HG03060 (cell line): Measurements from ENCODE around the gene RSPH3.
"Not testable (repeated sequence)": the region's sequence is repeated elsewhere in the genome, so short reads cannot be mapped to it uniquely, and the experiment has no call there.

ENCODE experiments used
- ATAC-seq: cut with Tn5 transposase; IDR thresholded peaks from one replicate; pipeline ENCODE4 v1.9.1; 2021; ENCODE audit warnings: low read depth, moderate number of reproducible peaks; ENCODE audit not compliant: unreplicated experiment

RSPH3 gene

DNA sequence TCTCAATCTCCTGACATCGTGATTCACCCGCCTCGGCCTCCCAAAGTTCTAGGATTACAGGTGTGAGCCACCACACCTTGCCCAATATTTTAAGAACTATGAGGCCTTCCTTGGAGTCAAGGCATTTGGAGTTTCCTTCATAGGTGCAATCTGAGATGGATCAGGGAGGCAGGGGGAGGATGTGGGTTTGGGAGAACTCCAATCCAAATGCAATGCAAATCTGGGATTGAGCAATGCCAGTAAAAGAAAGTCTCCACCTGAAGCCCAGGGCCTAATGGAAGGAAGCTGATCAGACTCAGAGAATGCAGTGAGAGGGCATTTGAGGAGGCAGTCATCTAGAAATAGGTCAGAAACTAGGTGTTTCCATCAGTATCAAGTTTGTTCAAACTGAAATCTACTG, 21.2 kb downstream of the RSPH3 start:
- no peak for ATAC-seq

DNA sequence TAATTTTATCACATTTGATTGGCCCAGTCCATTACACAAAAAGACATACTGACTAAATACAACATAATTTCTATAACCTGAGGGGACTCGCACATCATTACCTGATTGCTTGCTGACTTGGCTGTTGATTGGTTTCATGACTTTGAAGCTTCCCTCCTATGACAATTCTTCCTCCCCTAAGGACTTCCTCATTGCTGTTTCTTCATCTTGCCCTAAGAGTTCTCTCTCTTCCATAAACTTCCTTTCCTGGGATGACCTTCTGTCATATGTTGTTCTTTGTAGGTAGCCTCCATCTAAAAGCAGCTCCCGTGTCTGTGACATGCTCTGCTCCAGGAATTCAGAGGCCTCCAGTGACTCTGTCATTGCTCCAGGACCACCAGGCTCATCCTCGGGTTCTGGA, 22.6 kb downstream of the RSPH3 start:
- no peak for ATAC-seq

DNA sequence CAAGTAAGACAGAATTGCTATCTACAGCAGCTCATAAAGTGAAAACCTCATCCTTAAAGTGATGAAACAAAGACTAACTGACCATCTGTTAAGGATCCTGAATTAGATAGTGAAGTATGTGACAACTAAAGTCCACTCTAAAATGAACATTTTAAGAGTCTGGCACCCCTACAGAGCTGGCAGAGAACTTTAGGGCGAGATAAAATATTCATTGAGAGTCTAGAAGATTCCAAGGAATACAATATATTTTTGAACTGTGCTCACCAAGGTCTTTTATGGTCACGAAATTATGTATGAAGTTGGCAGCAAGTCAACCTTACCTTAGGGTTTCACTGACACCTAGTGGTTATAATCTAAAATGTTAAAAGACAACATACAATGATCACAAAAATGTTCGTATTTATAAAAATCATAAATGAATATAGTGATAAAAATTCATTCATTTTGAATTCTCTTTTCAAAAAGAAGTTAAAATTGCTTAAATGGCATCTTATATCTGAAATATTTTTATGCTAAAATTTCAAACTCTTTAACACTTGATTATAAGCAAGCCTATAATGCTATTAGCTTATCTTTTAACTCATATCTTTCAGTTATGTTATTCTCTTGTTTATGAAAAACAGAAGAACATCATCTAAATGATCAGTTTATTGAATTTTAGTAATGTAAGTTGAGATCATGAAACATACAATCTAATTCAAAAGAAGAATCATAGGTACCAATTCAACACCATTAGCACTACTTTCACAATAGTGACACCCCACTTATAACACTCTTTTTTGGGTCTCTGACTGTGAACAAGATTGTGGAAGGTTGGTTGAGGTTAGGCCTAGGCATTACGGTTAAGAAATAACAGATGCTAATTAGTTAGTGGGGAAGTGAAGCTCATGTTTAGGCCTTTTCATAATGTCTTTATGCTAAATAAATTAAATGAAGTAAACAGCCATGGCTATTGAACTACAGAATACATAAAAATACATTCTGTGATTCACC, 27.5 kb downstream of the RSPH3 start:
- no peak for ATAC-seq

DNA sequence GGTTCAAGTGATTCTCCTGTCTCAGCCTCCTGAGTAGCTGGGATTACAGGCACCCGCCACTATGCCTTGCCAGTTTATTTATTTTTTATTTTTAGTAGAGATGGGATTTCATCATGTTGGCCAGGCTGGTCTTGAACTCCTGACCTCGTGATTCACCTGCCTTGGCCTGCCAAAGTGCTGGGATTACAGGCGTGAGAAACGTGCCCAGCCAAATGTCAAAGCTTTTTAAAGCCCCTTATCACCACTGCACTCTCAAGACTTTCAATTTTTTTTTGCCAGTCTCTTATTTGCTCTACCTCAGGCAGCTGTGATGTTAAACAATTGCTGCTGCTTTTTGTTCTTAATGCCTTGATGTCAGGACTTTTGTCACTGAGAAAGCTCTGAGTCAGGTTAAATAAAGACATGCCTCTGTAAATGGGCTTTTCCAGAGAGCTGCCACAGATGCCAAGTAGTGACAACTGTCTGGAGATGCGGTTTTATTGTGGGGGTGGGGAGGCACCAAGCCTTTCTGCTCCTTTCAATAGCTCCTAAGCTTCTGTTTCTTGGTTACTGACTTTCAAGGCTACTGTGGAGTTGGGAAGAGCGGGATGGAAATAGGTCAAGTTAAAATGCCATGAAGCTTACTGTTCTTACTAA, 29.2 kb downstream of the RSPH3 start:
- ATAC-seq = no peak

DNA sequence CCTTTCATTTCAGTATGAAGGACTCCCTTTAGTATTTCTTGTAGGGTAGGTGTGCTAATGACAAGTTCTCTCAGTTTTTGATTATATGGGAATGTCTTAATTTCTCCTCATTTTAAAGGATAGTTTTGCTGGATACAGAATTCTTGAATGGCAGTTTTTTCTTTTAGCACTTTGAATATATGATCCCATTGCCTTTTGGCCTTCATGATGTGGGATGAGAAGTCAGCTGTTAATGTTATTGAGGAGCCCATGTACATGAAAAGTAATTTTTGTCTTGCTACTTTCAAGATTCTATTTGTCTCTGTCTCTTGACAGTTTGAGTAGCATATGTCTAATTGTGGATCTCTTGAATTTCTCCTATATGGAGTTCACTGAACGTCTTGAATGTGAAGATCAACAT, 30.9 kb downstream of the RSPH3 start:
- ATAC-seq = no peak

DNA sequence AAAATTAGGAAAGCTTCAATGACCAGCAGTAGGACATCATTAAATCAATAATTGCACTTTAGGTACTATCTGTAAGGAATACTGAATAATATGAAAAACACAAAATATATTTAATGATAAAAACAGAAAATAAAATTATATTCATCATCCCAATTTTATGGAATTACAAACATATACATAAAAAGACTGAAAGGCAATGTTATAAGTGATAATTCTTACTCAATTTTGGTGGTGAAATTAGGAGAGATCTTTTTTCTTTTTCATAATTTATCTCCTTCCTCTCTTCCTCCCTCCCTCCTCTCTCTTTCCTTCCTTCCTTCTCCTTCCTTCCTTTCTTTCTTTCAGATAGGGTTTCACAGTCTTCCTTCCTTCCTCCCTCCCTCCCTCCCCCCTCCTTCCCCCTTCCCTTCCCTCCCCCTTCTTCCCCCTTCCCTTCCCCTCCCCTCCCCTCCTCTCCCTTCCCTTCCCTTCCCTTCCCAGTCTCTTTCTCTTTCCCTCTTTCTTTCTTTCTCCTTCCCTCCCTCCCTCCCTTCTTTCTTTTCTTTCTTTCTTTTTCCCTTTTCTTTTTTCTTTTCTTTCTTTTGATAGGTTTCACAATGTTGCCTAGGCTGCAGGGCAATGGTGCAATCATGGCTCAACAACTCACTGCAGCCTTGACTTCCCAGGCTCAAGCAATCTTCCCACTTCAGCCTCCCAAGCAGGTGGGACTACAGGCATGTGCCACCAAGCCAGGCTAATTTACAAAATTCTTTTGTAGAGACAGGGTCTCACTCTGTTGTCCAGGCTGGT, 36.8 kb downstream of the RSPH3 start:
- ATAC-seq = no peak

DNA sequence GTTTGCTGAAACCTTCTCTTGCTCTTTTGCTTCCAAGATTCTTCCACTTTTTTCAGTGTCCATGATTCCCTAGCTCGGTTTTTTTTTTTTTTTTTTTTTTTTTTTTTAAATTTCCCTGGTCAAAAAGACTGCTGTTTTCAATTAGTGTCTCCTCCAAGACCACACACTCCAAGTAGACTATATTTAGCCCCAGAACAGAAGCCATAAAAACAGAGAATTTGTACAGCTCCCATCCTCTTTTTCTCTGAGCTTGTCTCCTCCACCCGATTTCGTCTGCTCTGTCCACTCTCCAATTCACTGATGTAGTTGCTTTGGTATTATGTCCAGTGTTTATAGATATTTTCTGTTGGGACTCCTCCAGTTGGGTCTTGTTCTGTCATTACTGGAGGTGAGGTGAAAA, 37.6 kb downstream of the RSPH3 start:
- ATAC-seq = no peak

DNA sequence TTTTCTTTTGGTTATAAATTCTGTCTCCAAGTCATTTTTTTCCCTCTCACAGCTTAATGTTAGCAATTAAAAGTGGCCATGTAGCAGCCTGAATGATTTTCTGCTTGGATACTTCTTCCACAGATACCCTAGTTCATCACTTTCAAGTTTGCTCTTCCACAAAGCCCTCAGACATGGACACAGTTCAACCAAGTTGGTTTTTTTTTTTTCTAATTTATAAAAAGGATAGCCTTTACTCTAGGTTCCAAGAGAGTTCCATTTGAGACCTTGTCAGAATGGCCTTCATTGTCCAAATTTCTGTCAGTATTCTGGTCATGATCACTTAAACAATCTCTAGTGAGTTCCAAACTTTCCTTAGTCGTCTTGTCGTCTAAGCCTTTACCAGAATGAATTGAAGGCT, 40.0 kb downstream of the RSPH3 start:
- ATAC-seq = no peak

DNA sequence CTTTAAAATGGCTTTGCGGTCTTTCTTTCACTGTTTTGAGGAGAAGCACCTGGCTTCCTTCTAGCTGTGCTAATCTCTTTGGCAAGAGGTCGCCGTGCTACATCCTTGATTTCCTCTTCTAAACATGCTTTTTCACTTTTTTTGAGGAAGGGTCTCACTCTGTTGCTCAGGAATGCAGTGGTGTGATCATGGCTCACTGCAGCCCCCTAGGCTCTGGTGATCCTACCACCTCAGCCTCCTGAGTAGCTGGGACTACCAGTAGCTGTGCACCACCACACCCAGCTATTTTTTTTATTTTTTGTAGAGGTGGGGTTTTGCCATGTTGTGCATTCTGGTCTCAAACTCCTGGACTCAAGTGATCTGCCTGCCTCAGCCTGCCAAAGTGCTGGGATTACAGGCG, 40.5 kb downstream of the RSPH3 start:
- ATAC-seq = no peak

DNA sequence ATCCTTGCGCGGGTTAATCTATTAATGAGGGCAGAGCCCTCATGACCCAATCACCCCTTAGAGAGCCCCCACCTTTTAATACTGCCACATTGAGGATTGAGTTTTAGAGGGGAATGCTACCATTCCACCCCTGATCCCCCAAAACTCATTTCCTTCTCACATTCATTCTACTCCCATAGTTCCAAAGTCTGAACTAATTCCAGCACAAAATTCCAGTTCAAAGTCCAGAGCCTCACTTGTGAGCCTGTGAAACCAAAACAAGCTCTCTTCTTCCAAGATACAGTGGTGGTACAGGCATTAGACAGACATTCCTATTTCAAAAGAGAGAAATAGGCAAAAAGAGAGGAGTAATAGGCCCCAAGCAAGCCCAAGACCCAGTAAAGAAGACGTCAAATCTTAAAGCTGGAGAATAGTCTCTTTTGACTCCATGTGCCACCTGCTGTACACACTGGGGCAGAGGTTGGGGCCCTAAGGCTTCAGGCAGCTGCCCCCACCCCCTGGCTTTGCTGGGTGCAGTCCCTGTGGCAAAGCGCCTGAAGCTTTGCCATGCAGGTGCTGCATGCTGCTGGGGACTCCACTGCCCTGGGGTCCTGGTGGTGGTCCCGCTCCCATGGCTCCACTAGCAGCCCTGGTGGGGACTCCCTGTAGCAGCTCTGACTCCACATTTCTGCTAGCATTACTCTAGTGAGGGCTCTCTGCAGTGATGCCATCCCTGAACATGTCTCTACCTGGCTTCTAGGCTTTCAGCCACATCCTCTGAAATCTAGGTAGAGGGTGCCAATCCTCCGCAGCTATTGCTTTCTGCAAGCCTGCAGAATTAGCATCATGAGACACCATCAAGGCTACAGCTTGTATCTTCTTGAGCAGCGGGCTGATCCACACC, 41.3 kb downstream of the RSPH3 start:
- ATAC-seq = no peak

DNA sequence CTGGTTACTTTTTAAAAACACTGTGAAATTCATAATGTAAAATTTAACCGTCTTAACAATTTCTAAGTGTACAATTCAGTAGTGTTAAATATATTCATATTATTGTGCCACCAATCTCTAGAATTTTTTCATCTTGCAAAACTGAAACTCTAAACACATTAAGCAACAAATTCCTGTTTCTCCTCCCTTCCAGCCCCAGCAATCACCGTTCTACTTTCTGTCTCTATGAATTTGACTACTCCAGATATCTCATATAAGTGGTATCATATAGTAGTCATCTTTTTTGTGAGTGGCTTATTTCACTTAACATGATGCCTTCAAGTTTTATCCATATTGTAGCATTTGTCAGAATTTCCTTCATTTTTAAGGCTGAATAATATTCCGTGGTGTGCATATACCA, 44.7 kb downstream of the RSPH3 start:
- ATAC-seq = no peak

DNA sequence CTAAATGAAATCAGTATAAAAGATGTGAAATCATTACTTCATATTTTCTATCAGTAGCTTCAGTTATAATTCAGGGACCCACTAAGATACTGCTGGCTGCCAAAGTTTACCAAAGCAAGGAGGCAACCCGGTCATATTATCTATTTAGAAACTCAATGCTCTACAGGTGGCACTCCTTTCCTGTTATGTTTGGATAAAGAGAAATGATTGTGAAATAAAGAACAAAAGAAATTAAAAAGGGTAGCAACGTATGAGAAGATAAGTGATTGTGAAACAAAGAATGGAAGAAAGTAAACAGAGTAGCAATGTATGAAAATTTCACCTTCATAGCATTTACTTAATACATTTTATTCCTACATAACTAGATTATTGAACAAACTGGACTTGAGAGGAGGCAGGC, 45.2 kb downstream of the RSPH3 start:
- no peak for ATAC-seq

DNA sequence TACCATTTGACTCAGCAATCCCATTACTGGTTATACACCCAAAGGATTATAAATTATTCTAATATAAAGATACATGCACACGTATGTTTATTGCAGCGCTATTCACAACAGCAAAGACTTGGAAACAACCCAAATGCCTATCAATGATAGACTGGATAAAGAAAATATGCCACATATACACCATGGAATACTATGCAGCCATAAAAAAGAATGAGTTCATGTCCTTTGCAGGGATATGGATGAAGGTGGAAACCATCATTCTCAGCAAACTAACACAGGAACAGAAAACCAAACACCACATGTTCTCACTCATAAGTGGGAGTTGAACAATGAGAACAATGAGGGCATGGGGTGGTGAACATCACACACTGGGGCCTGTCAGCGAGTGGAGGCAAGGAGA, 48.0 kb downstream of the RSPH3 start:
- not testable (repeated sequence) for ATAC-seq

DNA sequence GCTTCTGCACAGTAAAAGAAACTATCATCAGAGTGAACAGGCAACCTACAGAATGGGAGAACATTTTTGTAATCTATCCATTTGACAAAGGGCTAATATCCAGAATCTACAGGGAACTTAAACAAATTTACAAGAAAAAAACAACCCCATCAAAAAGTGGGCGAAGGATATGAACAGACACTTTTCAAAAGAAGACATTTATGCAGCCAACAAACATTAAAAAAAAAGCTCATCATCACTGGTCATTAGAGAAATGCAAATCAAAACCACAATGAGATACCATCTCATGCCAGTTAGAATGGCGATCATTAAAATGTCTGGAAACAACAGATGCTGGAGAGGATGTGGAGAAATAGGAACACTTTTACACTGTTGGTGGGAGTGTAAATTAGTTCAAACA, 48.4 kb downstream of the RSPH3 start:
- not testable (repeated sequence) for ATAC-seq

DNA sequence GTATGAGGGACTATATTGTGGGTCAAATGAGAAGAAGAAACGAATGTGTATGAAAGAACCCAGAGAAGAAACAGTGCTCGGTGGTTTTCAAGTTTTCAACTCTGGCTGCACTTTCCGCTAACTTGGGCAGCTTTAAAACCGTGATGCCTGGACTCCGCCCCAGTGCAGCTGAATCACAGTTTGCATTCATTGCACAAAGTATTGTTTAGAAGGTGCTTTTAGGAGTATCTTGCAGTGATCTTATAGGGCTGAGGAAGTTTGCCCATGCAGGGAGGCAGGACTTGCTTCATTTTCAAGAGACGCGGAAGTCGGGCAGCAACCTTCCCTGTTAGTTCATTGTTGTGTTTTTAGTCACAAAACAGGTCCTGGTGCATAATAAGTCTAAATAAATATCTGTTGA, 52.7 kb downstream of the RSPH3 start:
- ATAC-seq = no peak

DNA sequence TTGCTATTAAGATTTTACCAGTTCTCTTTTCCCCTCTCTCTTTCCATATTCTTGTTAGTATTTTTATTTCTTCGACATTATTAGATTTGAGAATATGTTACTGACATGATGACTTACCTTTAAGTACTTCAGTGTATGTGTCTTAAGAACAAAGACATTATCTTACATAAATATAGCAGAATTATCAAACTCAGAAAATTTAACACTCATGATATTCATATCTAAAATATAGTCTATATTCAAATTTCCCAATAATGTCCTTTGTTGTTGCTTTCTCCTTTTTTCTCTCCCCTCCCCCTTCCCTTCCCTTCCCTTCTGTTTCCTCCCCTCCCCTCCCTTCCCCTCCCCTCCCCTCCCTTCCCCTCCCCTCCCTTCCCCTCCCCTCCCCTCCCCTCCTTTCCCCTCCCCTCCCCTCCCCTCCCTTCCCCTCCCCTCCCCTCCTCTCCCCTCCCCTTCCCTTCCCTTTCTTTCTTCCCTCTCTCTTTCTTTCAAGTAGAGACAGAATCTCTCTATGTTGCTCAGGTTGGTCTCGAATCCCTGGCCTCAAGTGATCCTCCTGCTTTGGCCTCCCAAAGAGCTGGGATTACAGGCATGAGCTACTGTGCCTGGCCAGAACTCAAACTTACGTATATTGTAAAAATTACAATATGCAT, 56.5 kb downstream of the RSPH3 start:
- no peak for ATAC-seq

DNA sequence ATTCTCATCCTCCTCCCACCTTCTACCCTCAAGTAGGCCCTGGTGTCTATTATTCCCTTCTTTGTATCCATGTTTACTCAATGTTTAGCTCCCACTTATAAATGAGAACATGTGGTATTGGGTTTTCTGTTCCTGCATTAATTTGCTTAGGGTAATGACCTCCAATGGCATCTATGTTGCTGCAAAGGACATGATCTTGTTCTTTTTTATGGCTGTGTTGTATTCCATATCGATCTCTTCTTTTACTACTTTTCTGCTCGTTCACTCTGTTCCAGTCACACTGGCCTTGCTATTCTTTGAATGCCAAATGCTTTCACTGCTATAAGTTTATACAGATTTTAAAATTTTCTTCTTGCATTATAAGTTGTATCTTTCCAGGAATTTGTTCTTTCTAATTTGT, 57.7 kb downstream of the RSPH3 start:
- ATAC-seq = no peak

DNA sequence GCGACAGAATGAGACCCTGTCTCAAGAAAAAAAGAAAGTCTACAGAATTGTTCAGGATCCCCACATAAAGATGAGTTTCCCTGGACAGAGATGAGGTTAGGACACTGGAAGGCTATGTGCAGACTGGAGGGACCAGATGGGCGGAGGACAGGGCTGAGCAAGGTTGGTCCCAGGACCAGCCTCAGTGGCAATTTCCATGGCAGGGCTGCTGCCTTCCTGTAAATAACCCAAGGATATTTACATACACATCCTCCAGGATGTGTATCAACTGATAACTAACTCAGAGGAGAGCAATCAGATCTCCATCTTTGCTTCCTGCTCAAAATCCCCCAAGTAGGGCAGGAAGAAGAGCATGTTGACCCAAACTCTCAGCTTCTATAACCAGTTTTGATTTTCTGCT, 58.8 kb downstream of the RSPH3 start:
- no peak for ATAC-seq

DNA sequence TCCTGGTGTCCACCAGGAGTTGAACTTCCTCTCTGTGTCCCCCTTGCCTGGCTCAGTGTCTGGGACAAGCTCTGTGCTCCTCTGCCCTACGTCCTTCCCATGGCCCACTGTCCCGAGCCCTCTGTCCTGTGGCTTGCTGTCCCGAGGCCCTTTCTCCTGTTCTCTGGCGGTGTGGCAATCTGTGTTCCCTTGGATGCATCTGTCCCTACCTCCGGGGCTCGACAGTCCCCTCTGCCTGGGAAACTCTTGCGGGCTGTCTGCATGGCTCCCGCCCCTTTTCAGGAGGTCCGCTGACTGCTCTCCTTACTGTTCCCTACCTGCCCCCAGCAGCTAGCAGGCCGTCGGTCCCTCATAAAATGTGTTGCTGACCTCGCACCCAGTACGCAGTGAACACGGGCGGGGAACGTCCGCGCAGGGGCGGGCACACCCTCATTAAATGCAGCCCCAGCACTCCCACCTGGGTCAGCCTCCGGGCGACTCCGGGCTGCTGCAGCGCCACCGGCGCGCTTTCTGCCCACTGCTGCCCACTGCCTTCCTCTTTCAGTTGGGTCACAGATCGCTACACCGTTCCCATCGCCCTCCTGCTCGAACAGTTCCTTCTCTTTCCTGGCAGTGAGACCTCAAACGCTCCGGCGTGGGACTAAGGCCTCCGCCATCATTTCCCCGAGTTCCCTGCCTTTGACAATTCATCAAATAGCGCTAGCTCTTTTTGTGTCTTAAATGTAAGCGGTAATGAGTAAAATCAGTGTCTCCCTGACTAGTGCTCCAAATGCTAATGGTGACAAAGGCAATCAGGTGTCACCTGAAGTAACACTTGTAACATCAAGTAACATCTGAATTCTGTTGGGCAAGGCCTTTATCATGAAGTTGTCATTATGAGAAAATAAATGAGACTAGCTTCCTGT, 60.5 kb downstream of the RSPH3 start:
- no peak for ATAC-seq
